H1 (cell line): ENCODE data around the gene TRIM4. TPM values are rescaled to one million over a fixed set of nuclear protein-coding genes. Genes with fewer than 3 reads are reported as not detected.

ENCODE experiments used
- CTCF ChIA-PET: fragments of 300-600 bp; sonication (Branson Sonifier 250); formaldehyde crosslinking; loops from one replicate; lab custom pipeline; 2021; ENCODE audit not compliant: partially characterized antibody; lab: Charles Lee
- POLR2A ChIA-PET: fragments of 300-600 bp; sonication (Branson Sonifier 250); formaldehyde crosslinking; loops from one replicate; lab custom pipeline; 2021; ENCODE audit warnings: inconsistent platforms; ENCODE audit not compliant: partially characterized antibody; lab: Charles Lee
- DNase-seq, 2 experiments: peaks; one replicate each; pipeline versions ENCODE4 v3.0.0 to v3.0.0-alpha.2; 2010 to 2022; ENCODE audit warnings: low spot score in 2 of 2, low read depth in 1 of 2, mixed read lengths in 1 of 2
- FAIRE-seq: peaks from 2 replicates; lab custom pipeline; 2011; peaks lifted over from hg19 to GRCh38; lab: Jason Lieb, UNC
- H2AFZ ChIP-seq: 2 replicates; pipeline ENCODE4 v1.8.1; 2012; ENCODE audit warnings: low read length, inconsistent platforms
- H2AK5ac ChIP-seq: 2 replicates; pipeline ENCODE4 v1.6.1; 2013; ENCODE audit warnings: low read depth, low read length
- H2BK120ac ChIP-seq: replicated peaks from 2 replicates; pipeline ENCODE3; 2013; ENCODE audit warnings: low read depth, low read length, inconsistent platforms
- H2BK12ac ChIP-seq: 2 replicates; pipeline ENCODE4 v1.6.1; 2013; ENCODE audit warnings: low read depth, low read length
- H2BK15ac ChIP-seq: 2 replicates; pipeline ENCODE4 v1.6.1; 2013; ENCODE audit warnings: low read length
- H2BK20ac ChIP-seq: 2 replicates; pipeline ENCODE4 v1.6.1; 2013; ENCODE audit warnings: low read length
- H2BK5ac ChIP-seq: 2 replicates; pipeline ENCODE4 v1.6.1; 2013; ENCODE audit warnings: low read depth, low read length
- H3K14ac ChIP-seq: 2 replicates; pipeline ENCODE4 v1.6.1; 2013; ENCODE audit warnings: inconsistent platforms; ENCODE audit not compliant: insufficient read length
- H3K18ac ChIP-seq: 2 replicates; pipeline ENCODE4 v1.6.1; 2013; ENCODE audit warnings: low read length; ENCODE audit errors: extremely low read depth
- H3K23ac ChIP-seq: 2 replicates; pipeline ENCODE4 v1.6.1; 2013; ENCODE audit warnings: inconsistent platforms; ENCODE audit not compliant: insufficient read length
- H3K23me2 ChIP-seq: 2 replicates; pipeline ENCODE4 v1.6.1; 2013; ENCODE audit warnings: low read depth, low read length
- H3K27ac ChIP-seq: 2 replicates; pipeline ENCODE4 v1.6.1; 2011; ENCODE audit warnings: low read depth, low read length, inconsistent platforms
- H3K27me3 ChIP-seq, 4 experiments: replicated peaks in 1 of 4; 1 replicate in 1 of 4; 2 replicates in 3 of 4; pipeline versions ENCODE4 v1.6.1 to v1.8.1; 2011 to 2013; ENCODE audit warnings: low read length in 3 of 4, mild to moderate bottlenecking in 3 of 4, inconsistent platforms in 2 of 4, mixed read lengths in 2 of 4, moderate library complexity in 1 of 4; ENCODE audit not compliant: control insufficient read depth in 3 of 4, insufficient read depth in 3 of 4; ENCODE audit errors: extremely low read depth in 1 of 4
- H3K36me3 ChIP-seq, 4 experiments: 2 replicates each; pipeline versions ENCODE4 v1.6.1 to v1.8.1; 2011 to 2013; ENCODE audit warnings: mild to moderate bottlenecking in 4 of 4, low read length in 3 of 4, moderate library complexity in 2 of 4, control low read depth in 1 of 4, inconsistent platforms in 1 of 4; ENCODE audit not compliant: insufficient read depth in 4 of 4, control insufficient read depth in 2 of 4
- H3K4ac ChIP-seq: replicated peaks from 2 replicates; pipeline ENCODE3; 2013; ENCODE audit warnings: low read length, low read depth, mixed read lengths, inconsistent platforms; ENCODE audit not compliant: insufficient read length
- H3K4me1 ChIP-seq, 4 experiments: replicated peaks in 1 of 4; 1 replicate in 1 of 4; 2 replicates in 3 of 4; pipeline versions ENCODE4 v1.6.1 to v1.8.1; 2011 to 2013; ENCODE audit warnings: low read length in 3 of 4, inconsistent platforms in 2 of 4, mixed read lengths in 1 of 4; ENCODE audit not compliant: insufficient read depth in 4 of 4, control insufficient read depth in 3 of 4
- H3K4me2 ChIP-seq, 2 experiments: 2 replicates each; pipeline versions ENCODE4 v1.6.1 to v1.8.1; 2011 to 2013; ENCODE audit warnings: low read depth in 2 of 2, low read length in 2 of 2, control low read depth in 1 of 2, inconsistent platforms in 1 of 2, mild to moderate bottlenecking in 1 of 2; ENCODE audit not compliant: insufficient read depth in 1 of 2
- H3K4me3 ChIP-seq, 4 experiments: fragments of 200-600, 300-600 bp in 1 of 4; sonication (generic), shearing (Covaris generic), sonication (Bioruptor Twin) in 1 of 4; 2 replicates each; pipeline versions ENCODE4 v1.5.1 to v1.8.1; 2011 to 2016; ENCODE audit warnings: low read length in 4 of 4, low read depth in 3 of 4, control low read depth in 2 of 4, inconsistent platforms in 2 of 4, mild to moderate bottlenecking in 2 of 4, mixed read lengths in 1 of 4, moderate library complexity in 1 of 4; ENCODE audit not compliant: insufficient read depth in 2 of 4; ENCODE audit errors: extremely low read depth in 1 of 4
- H3K56ac ChIP-seq: replicated peaks from 2 replicates; pipeline ENCODE3; 2013; ENCODE audit warnings: low read depth, mild to moderate bottlenecking, mixed read lengths, low read length, inconsistent platforms; ENCODE audit not compliant: insufficient read length
- H3K79me1 ChIP-seq: 2 replicates; pipeline ENCODE4 v1.6.1; 2013; ENCODE audit warnings: low read depth, low read length, control low read depth
- H3K79me2 ChIP-seq, 2 experiments: 2 replicates each; pipeline versions ENCODE4 v1.6.1 to v1.8.1; 2012 to 2013; ENCODE audit warnings: low read length in 2 of 2, mild to moderate bottlenecking in 2 of 2, inconsistent platforms in 1 of 2; ENCODE audit not compliant: insufficient read depth in 2 of 2, control insufficient read depth in 1 of 2
- H3K9ac ChIP-seq, 4 experiments: replicated peaks in 1 of 4; 1 replicate in 1 of 4; 2 replicates in 3 of 4; pipeline versions ENCODE4 v1.6.1 to v1.8.1; 2011 to 2013; ENCODE audit warnings: low read depth in 3 of 4, low read length in 3 of 4, control low read depth in 2 of 4, mild to moderate bottlenecking in 2 of 4, moderate library complexity in 2 of 4, inconsistent platforms in 1 of 4; ENCODE audit errors: extremely low read depth in 1 of 4
- H3K9me3 ChIP-seq, 2 experiments: 2 replicates each; pipeline versions ENCODE4 v1.6.1 to v1.8.1; 2012 to 2013; ENCODE audit warnings: mild to moderate bottlenecking in 2 of 2, moderate library complexity in 2 of 2, control low read depth in 1 of 2, inconsistent platforms in 1 of 2, low read depth in 1 of 2, low read length in 1 of 2, mixed read lengths in 1 of 2; ENCODE audit not compliant: insufficient read depth in 2 of 2
- H4K20me1 ChIP-seq, 2 experiments: replicated peaks in 1 of 2; 2 replicates each; pipeline versions ENCODE3 to v1.8.1; 2011 to 2013; ENCODE audit warnings: inconsistent platforms in 2 of 2, low read length in 2 of 2, mild to moderate bottlenecking in 1 of 2; ENCODE audit not compliant: insufficient read depth in 2 of 2, control insufficient read depth in 1 of 2
- H4K5ac ChIP-seq: 2 replicates; pipeline ENCODE4 v1.6.1; 2013; ENCODE audit warnings: low read length, low read depth, mixed read lengths, inconsistent platforms; ENCODE audit not compliant: insufficient read length
- H4K8ac ChIP-seq: 2 replicates; pipeline ENCODE4 v1.8.0; 2013; ENCODE audit warnings: mild to moderate bottlenecking, moderate library complexity, low read length, inconsistent platforms; ENCODE audit not compliant: insufficient read depth; ENCODE audit errors: extremely low read depth
- H4K91ac ChIP-seq: replicated peaks from 2 replicates; pipeline ENCODE3; 2013; ENCODE audit warnings: low read length, mixed read lengths, inconsistent platforms; ENCODE audit not compliant: insufficient read length
- POLR2A ChIP-seq, 2 experiments: IDR thresholded peaks; 1 replicate in 1 of 2; 2 replicates in 1 of 2; pipeline ENCODE4 v1.6.1; 2011; ENCODE audit warnings: low read depth in 2 of 2, low read length in 2 of 2, mild to moderate bottlenecking in 2 of 2; ENCODE audit errors: control extremely low read depth in 1 of 2
- RAD21 ChIP-seq, 2 experiments: IDR thresholded peaks in 1 of 2; conservative IDR thresholded peaks in 1 of 2; 2 replicates each; pipeline ENCODE4 v1.6.1; 2011; ENCODE audit warnings: low read depth in 2 of 2, low read length in 2 of 2, improper control_type of control experiment in 1 of 2, inconsistent platforms in 1 of 2, mild to moderate bottlenecking in 1 of 2, moderate library complexity in 1 of 2
- TAF7 ChIP-seq: optimal IDR thresholded peaks from 2 replicates; pipeline ENCODE3; 2011; ENCODE audit warnings: low read depth, mild to moderate bottlenecking, inconsistent platforms, low read length, moderate library complexity, borderline replicate concordance
- WGBS, 2 experiments: shearing (Covaris generic) in 1 of 2; methylation state at CpG; one replicate each; pipeline versions ENCODE4 v1.1.6 to v1.1.7; 2013 to 2015; ENCODE audit warnings: low lambda C conversion rate in 2 of 2, mixed read lengths in 2 of 2, inconsistent platforms in 1 of 2, low coverage in 1 of 2, missing lambda C conversion rate in 1 of 2; ENCODE audit not compliant: insufficient replicate concordance in 2 of 2, insufficient coverage in 1 of 2, insufficient read length in 1 of 2; ENCODE audit errors: extremely low coverage in 1 of 2, missing lambda C conversion rate in 1 of 2; 5-methylcytosine and 5-hydroxymethylcytosine counted together
- polyA plus RNA-seq, 7 experiments: library from polyadenylated mRNA; depleted of rRNA in 3 of 7; stranded (reverse) in 5 of 7; unstranded in 2 of 7; fragments of >200 nt in 5 of 7; fragments of 200-250 nt in 2 of 7; gene quantifications; 1 replicate in 5 of 7; 2 replicates in 1 of 7; 4 replicates in 1 of 7; pipeline versions ENCODE4 v1.2.1 to v1.2.3, GENCODE V29; 2011 to 2013; ENCODE audit warnings: missing spikeins in 2 of 7, mixed read lengths in 2 of 7
- total RNA-seq: library from RNA; stranded (reverse); fragmentation: NEBNext Ultra II Directional; extraction: Animal tissue kit (Norgen Biotek cat#: 25700); gene quantifications from 2 replicates; pipeline ENCODE4 v1.2.1, GENCODE V29; 2021

Gene TRIM4
- total and polyA plus RNA-seq, 2 of the 8 experiments (the other 6 are each of a cell fraction or from before 2014, with no cell fraction given): 0.03 to 7.3 TPM

DNA sequence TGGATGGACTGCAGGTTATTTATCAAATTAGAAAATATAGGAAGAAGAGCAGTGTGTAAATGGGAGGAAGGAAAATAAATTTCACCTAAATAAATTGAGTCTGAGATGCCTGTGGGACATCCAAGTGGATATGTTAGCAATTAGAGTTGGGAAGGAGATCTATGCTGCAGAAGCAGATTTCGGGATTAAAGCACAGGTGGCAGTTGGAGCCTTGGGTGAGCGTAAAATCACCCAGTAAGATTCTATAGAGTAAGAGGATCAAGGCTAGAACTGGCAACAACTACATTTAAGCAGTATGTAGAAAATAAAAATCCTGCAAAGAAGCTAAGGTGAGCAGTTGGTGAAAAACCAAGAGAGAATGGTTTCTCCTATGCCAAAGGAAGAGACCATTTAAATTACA, 8.4 kb downstream of the TRIM4 start:
- H3K36me3 ChIP-seq: no peaks in the 10 kb centered on the region; a peak in 1 of 8 replicates
- no peak overlapping the region for H3K4me3 ChIP-seq
- no peak overlapping the region for H3K9ac ChIP-seq
- no peaks in the 10 kb centered on the region for H3K23me2 ChIP-seq
- no peak overlapping the region for H4K5ac ChIP-seq
- H3K14ac ChIP-seq: no peak overlapping the region
- no peak overlapping the region for H2BK12ac ChIP-seq
- ChIA-PET POLR2A (no interaction called here), CTCF (interaction anchor here (0.8 to 1.8 kb wide), 3 partner anchors 11 to 279 kb away, joined by 3 to 17 read pairs (median 9); no protein-coding TSS in a partner anchor)
- H3K4me2 ChIP-seq: no peak overlapping the region
- no peak overlapping the region for H2BK5ac ChIP-seq
- H3K56ac ChIP-seq: no peak overlapping the region
- no peak for FAIRE-seq
- no peaks in the 10 kb centered on the region for H3K79me2 ChIP-seq
- H2AK5ac ChIP-seq: no peak overlapping the region
- peaks cover 0 to 4% of the 10 kb centered on the region in 2 experiments; a peak in 1 of 4 replicates for H3K9me3 ChIP-seq
- H3K79me1 ChIP-seq: no peaks in the 10 kb centered on the region
- H3K23ac ChIP-seq: no peak overlapping the region
- no peak overlapping the region for H3K18ac ChIP-seq
- no peak for TF ChIP-seq RAD21 (IDR thresholded peaks at IDR 0.05 in 1 of 2, conservative IDR thresholded peaks at IDR 0.05 in 1 of 2; ENCODE audit: low read depth in 2 of 2, low read length in 2 of 2)
- TF ChIP-seq POLR2A (IDR thresholded peaks at IDR 0.05; ENCODE audit: control extremely low read depth in 1 of 2, low read depth in 2 of 2, low read length in 2 of 2): no peak
- no peak for TF ChIP-seq TAF7
- H4K8ac ChIP-seq: no peak overlapping the region
- no peak overlapping the region for H2BK20ac ChIP-seq
- H3K27me3 ChIP-seq: no peaks in the 10 kb centered on the region
- 85% methylated on average over 2 of the region's 2 CpGs; no CpG with 5 or more reads in 1 of the 2 experiments for WGBS, 2 experiments
- no peak overlapping the region for H2AFZ ChIP-seq
- H4K91ac ChIP-seq: no peak overlapping the region
- H2BK120ac ChIP-seq: no peak overlapping the region
- no peaks in the 10 kb centered on the region for H4K20me1 ChIP-seq
- no peak for DNase-seq
- H3K4me1 ChIP-seq: no peaks in the 10 kb centered on the region
- H2BK15ac ChIP-seq: no peak overlapping the region
- H3K4ac ChIP-seq: no peak overlapping the region
- no peak overlapping the region for H3K27ac ChIP-seq
